ENCODE data around the gene C2CD5.
"Not testable (repeated sequence)": the region's sequence is repeated elsewhere in the genome, so short reads cannot be mapped to it uniquely, and the experiment has no call there.

The C2CD5 gene

DNA sequence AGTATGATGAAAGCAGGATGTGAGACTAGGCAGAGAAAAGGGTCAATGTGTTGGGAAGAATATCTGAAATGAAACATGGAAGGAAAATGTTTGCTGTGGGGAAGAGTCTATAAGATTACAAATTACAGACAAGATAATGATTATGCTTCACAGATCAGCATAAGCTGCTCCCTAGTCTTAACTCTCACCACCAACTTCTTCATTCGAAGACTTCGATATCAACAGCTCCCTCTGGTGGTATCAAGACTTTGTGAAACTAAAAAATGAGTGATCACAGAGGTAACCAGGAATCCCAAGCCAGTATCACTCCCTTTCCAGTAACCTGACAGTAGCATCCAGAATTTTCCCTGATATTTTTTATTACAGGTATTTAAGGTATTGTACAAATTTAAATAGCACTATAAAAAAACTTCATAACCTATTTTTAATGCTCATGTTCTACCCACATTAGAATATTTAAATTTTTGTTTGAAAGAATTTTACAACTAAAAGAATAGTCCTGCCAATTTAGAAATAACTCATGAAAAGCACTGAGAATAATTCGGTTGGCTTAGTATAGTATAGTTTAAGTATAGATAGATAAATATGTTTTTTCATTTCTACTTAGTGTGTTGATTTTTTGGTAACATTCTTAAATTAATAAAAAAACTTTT lies 84.4 kb downstream of the C2CD5 start:
- H3K27ac ChIP-seq, result no peak overlapping the region
- TF ChIP-seq, protein P1, sequence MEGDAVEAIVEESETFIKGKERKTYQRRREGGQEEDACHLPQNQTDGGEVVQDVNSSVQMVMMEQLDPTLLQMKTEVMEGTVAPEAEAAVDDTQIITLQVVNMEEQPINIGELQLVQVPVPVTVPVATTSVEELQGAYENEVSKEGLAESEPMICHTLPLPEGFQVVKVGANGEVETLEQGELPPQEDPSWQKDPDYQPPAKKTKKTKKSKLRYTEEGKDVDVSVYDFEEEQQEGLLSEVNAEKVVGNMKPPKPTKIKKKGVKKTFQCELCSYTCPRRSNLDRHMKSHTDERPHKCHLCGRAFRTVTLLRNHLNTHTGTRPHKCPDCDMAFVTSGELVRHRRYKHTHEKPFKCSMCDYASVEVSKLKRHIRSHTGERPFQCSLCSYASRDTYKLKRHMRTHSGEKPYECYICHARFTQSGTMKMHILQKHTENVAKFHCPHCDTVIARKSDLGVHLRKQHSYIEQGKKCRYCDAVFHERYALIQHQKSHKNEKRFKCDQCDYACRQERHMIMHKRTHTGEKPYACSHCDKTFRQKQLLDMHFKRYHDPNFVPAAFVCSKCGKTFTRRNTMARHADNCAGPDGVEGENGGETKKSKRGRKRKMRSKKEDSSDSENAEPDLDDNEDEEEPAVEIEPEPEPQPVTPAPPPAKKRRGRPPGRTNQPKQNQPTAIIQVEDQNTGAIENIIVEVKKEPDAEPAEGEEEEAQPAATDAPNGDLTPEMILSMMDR (conservative IDR thresholded peaks at IDR 0.05), result peak; percentile 82

DNA sequence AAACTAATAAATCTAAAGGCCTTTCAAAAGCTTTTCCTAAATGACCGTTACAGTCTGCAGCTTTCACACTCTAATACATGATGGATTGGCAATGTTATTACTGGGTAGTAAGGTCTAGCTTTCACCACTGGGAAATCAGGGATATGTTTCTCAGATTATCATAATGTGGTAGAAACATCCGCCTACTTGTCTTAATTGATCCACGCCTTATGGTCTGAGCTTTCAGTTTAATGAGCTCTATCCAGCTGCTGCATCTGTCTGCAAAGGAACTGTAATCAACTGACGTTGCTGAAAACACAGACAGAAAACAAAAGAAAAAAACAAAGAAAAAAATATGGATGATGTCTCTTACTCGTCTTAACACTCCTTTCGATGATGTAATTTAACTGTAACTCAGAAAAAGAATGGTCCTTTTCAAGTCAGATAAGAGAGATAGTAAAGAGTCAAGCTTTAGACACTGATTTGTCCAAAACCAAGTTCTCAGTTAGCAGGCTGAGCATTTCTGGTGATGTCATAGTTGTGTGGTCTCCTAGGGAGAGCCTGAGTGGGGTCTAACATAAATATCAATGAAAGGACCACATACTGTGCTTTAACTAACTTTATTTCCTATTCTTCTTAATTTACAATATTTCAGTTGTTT lies 85.9 kb downstream of the C2CD5 start:
- no peak overlapping the region for H3K27ac ChIP-seq
- TF ChIP-seq, protein P1 (conservative IDR thresholded peaks at IDR 0.05), result no peak

DNA sequence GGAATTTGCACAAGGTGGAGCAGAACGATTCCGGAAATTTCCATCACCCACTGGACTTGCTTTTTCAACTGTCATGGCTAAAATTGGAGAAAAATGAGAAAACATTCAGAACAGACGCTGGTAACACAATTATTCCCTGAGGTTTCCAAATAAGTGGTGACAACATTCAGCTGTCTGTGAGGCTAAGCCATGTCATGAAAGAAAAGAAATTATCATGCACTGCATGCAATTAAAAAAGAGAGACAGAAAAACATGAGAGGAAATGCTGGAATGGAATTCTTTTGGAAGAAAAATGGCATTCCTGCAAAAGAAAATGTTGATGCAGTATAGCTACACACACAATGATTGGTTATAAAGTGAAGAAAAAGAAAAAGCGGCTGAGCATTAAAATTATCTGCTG lies 87.3 kb downstream of the C2CD5 start:
- TF ChIP-seq, protein P1 (conservative IDR thresholded peaks at IDR 0.05), result no peak
- H3K27ac ChIP-seq, result no peak overlapping the region

DNA sequence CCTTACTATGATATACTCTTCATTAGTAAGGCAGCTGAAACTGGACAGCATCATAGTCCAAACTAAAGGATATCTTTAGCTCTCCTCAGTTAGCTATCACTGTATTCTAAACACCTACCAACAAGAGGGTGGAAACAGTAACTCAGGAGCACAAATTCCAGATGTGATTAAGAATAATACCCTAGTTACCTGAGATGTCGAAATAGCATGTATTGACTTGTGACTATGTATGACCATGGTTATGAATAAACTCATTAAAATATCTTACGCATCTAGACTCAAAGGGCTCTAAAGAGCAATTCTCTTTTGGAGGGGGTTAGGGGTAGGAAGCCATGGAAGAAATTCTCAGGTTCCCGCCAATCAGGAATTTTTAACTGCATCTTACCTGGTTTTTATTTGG lies 90.8 kb downstream of the C2CD5 start:
- TF ChIP-seq, protein P1 (conservative IDR thresholded peaks at IDR 0.05), result no peak

DNA sequence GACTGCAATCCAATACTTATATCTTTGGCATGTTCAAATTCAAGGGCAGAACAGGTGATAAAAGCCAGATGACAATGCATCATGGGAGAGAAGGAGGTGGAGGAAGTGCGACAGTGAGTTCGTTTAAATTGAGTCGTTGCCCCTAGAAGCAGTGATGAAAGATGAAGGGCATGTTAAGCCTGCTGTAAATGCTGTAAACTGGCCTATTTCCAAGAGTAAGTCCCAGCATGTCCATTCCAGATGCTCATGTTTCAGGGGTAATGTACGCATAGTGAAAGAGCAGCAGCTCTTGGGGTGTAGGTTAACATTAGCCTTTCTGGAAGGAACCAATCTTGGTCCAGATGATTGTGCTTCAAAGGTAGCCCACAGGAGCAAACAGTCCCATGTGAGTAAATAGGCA lies 97.1 kb downstream of the C2CD5 start:
- TF ChIP-seq, protein P1 (conservative IDR thresholded peaks at IDR 0.05), result no peak
- H3K27ac ChIP-seq, result no peak overlapping the region

More for the DNA sequence above, 90.8 kb downstream of the C2CD5 start:
- no peak overlapping the region for H3K27ac ChIP-seq

- not testable (repeated sequence) for H3K27ac ChIP-seq
These were observed 100.1 kb downstream of the C2CD5 start for GRCh38 chr12:22444317-22444665.

GRCh38 chr12:22443379-22444316 lies 100.7 kb downstream of the C2CD5 start:
- no peak overlapping the region for H3K27ac ChIP-seq
- TF ChIP-seq, protein P1 (conservative IDR thresholded peaks at IDR 0.05), result peak; percentile 90
